AG10803 (cell line): ENCODE measurements around the gene EIF2S1.

Source experiments
- DNase-seq: peaks from one replicate; pipeline ENCODE4 v3.0.0; 2010; ENCODE audit warnings: low read depth
- H3K4me3 ChIP-seq: 2 replicates; pipeline ENCODE4 v1.5.1; 2011; ENCODE audit warnings: mild to moderate bottlenecking, low read length, control low read depth
- TF ChIP-seq, protein P1 (sequence below): conservative IDR thresholded peaks from 2 replicates; pipeline ENCODE4 v1.5.1; 2011; ENCODE audit warnings: mild to moderate bottlenecking, low read length, control low read depth, inconsistent platforms

Gene EIF2S1

DNA sequence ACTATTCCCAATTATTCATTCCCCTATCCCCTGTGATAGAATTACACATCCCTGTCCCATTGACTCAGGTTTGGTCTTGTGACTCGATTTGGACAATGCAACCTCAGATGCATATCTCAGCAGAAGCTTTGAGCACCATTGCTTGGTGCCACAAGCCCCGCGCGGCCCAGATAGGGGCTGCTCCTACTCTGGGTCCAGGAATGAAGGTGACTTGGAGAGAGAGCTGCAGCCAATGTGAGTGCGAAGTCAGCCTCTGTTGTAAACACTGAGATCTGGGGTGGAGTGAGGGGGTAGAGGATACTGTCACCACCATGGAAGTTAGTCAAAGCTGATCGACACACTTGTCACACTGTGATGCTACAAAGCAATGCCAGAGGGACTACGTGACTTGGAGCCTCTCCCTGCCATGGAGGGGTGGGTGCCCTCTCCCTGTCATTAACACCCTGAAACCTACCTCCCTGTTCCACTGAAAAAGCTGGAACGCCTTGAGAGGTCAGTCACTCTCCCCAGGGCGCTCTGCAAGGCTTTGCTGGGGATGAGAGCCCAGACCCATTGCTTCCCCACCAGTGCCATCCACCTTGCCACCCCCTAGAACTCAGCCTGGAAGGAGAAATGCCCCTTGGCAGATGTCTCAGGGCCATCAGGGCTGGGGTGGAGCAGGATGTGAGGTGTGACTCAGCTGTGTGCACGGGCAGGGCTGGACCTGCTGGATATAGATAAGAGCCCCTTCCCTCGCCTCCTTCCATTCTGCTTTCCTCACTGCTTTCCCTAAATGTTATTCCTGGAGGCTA lies 58.5 kb downstream of the EIF2S1 start:
- no peak overlapping the region for H3K4me3 ChIP-seq
- no peak for DNase-seq
- TF ChIP-seq, protein P1, sequence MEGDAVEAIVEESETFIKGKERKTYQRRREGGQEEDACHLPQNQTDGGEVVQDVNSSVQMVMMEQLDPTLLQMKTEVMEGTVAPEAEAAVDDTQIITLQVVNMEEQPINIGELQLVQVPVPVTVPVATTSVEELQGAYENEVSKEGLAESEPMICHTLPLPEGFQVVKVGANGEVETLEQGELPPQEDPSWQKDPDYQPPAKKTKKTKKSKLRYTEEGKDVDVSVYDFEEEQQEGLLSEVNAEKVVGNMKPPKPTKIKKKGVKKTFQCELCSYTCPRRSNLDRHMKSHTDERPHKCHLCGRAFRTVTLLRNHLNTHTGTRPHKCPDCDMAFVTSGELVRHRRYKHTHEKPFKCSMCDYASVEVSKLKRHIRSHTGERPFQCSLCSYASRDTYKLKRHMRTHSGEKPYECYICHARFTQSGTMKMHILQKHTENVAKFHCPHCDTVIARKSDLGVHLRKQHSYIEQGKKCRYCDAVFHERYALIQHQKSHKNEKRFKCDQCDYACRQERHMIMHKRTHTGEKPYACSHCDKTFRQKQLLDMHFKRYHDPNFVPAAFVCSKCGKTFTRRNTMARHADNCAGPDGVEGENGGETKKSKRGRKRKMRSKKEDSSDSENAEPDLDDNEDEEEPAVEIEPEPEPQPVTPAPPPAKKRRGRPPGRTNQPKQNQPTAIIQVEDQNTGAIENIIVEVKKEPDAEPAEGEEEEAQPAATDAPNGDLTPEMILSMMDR: no peak

DNA sequence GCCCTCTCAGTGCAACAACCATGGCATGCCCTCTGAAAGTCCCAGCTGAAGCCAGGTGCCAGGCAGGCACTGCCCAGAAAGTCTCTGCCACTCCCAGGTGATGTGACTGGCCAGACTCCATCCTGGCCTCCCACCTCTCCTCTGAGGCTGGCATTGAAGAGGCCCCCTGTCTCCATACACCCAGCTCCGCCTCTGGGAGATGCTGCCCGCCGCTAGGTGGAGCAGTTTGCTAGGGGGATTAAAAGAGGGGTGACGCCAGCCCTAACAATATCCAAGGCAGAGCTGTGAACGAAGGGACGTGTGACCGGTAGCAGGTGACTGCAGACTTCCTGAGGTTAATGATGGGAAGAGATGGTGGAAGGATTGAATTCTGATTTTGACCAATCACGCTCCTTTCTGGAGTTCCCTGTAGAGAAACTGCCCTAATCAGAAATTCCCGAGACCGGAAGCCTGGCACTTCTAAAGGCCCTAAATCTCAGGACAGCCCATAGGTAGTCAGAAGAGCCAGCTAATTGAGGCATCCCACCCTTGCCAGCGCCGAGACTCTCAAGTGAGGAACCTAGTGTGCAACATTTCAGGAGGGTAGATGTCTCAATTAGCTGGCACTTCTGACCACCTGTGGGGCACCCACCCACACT lies 60.1 kb downstream of the EIF2S1 start:
- no peak overlapping the region for H3K4me3 ChIP-seq
- DNase-seq: no peak
- TF ChIP-seq, protein P1: peak; percentile 37

- DNase-seq: no peak
- H3K4me3 ChIP-seq: no peak overlapping the region
- TF ChIP-seq, protein P1: no peak
These were observed 61.5 kb downstream of the EIF2S1 start for GRCh38 chr14:67421356-67422224.

DNA sequence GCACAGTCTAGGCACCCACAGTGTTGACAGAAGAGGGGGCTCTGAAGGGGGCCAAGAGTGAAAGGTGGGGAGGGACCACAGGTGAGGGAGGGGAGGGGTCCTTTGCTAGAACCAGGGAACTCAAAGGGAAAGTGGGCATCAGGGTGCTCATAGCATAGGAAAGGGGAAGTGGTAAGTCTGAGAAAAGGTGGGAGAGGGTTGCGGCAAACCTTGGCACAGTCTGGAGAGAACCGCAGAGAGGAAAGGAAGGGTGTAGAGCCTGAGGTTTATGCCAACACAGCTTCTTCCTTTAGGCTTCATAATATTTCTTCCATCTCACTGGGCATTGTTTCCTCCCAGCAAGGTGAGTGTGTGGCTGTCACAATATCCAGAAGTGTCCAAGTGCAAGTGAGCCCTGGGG lies 63.3 kb downstream of the EIF2S1 start:
- no peak for DNase-seq
- TF ChIP-seq, protein P1: no peak

GRCh38 chr14:67424539-67424938 lies 64.4 kb downstream of the EIF2S1 start:
- TF ChIP-seq, protein P1: no peak
- DNase-seq: no peak
- H3K4me3 ChIP-seq: no peak overlapping the region

More for the DNA sequence above, 63.3 kb downstream of the EIF2S1 start:
- H3K4me3 ChIP-seq: no peak overlapping the region

DNA sequence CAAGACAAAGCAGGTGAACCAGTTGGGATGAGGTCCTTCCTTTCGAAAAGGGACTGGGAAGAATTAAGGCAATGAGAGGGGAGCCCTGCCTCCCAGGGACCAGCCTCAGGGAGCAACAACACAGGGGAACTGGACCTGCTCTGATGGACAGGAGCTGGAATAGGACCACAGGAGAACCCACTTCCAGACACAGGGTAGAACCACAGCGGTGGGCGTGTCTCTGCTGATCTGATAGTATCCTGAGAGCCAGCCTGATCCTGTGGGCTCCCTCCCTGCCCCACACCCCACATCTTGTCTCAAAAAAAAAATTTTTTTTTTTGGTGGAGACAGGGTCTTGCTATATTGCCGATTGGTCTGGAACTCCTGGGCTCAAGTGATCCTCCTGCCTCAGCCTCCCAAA lies 65.5 kb downstream of the EIF2S1 start:
- TF ChIP-seq, protein P1: no peak
- no peak for DNase-seq
- H3K4me3 ChIP-seq: no peak overlapping the region
